ENCODE results near the gene WHRN. TPM values are rescaled to one million over a fixed set of nuclear protein-coding genes. Genes with fewer than 3 reads are reported as not detected.

Gene WHRN
- total and polyA plus RNA-seq, 2 experiments from 2014 or later = 8.3 to 8.9 TPM

- Histone ChIP-seq H4K20me1 (replicated peaks; ENCODE audit: insufficient read depth) (no peaks in the 10 kb centered on the region), H2AFZ (no peak overlapping the region), H3K79me2 (replicated peaks; ENCODE audit: insufficient read depth) (peaks cover 4% of the 10 kb centered on the region; the same call in 1 of the 2 replicates), H3K27me3 (ENCODE audit: insufficient read depth) (no peaks in the 10 kb centered on the region), H3K27ac (ENCODE audit: low read depth) (no peak overlapping the region), H3K4me2 (peak overlapping the region; percentile 75; the same call in 1 of the 2 replicates), H3K4me3 (peak overlapping the region; percentile 50; the same call in 1 of the 2 replicates), H3K4me1 (ENCODE audit: insufficient read depth) (peaks cover 52% of the 10 kb centered on the region), H3K9me2 (ENCODE audit: insufficient read depth) (0 out of 2 replicates have a peak, but pooled peaks cover 6% of the 10 kb centered on the region), H3K36me3 (ENCODE audit: insufficient read depth) (no peaks in the 10 kb centered on the region), H3F3A (replicated peaks; ENCODE audit: low read depth) (peaks cover 12% of the 10 kb centered on the region; the same call in 1 of the 2 replicates)
- peaks cover 48% of the 10 kb centered on the region for H3K4me1 Mint-ChIP-seq
- H3K4me3 Mint-ChIP-seq = peak overlapping the region; percentile 10; the same call in 1 of the 3 replicates
- ATAC-seq (no peak), DNase-seq (ENCODE audit: low spot score) (no peak)
- H3K27me3 Mint-ChIP-seq (ENCODE audit: insufficient read depth, low read depth, poor library complexity) = peaks cover 5% of the 10 kb centered on the region
- TF ChIP-seq, protein P1, sequence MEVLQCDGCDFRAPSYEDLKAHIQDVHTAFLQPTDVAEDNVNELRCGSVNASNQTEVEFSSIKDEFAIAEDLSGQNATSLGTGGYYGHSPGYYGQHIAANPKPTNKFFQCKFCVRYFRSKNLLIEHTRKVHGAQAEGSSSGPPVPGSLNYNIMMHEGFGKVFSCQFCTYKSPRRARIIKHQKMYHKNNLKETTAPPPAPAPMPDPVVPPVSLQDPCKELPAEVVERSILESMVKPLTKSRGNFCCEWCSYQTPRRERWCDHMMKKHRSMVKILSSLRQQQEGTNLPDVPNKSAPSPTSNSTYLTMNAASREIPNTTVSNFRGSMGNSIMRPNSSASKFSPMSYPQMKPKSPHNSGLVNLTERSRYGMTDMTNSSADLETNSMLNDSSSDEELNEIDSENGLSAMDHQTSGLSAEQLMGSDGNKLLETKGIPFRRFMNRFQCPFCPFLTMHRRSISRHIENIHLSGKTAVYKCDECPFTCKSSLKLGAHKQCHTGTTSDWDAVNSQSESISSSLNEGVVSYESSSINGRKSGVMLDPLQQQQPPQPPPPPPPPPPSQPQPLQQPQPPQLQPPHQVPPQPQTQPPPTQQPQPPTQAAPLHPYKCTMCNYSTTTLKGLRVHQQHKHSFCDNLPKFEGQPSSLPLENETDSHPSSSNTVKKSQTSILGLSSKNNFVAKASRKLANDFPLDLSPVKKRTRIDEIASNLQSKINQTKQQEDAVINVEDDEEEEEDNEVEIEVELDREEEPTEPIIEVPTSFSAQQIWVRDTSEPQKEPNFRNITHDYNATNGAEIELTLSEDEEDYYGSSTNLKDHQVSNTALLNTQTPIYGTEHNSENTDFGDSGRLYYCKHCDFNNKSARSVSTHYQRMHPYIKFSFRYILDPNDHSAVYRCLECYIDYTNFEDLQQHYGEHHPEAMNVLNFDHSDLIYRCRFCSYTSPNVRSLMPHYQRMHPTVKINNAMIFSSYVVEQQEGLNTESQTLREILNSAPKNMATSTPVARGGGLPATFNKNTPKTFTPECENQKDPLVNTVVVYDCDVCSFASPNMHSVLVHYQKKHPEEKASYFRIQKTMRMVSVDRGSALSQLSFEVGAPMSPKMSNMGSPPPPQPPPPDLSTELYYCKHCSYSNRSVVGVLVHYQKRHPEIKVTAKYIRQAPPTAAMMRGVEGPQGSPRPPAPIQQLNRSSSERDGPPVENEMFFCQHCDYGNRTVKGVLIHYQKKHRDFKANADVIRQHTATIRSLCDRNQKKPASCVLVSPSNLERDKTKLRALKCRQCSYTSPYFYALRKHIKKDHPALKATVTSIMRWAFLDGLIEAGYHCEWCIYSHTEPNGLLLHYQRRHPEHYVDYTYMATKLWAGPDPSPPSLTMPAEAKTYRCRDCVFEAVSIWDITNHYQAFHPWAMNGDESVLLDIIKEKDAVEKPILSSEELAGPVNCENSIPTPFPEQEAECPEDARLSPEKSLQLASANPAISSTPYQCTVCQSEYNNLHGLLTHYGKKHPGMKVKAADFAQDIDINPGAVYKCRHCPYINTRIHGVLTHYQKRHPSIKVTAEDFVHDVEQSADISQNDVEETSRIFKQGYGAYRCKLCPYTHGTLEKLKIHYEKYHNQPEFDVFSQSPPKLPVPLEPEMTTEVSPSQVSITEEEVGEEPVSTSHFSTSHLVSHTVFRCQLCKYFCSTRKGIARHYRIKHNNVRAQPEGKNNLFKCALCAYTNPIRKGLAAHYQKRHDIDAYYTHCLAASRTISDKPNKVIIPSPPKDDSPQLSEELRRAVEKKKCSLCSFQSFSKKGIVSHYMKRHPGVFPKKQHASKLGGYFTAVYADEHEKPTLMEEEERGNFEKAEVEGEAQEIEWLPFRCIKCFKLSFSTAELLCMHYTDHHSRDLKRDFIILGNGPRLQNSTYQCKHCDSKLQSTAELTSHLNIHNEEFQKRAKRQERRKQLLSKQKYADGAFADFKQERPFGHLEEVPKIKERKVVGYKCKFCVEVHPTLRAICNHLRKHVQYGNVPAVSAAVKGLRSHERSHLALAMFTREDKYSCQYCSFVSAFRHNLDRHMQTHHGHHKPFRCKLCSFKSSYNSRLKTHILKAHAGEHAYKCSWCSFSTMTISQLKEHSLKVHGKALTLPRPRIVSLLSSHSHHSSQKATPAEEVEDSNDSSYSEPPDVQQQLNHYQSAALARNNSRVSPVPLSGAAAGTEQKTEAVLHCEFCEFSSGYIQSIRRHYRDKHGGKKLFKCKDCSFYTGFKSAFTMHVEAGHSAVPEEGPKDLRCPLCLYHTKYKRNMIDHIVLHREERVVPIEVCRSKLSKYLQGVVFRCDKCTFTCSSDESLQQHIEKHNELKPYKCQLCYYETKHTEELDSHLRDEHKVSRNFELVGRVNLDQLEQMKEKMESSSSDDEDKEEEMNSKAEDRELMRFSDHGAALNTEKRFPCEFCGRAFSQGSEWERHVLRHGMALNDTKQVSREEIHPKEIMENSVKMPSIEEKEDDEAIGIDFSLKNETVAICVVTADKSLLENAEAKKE (CRISPR knock-in tag; IDR thresholded peaks at IDR 0.05) = no peak
- TF ChIP-seq CREB1 (CRISPR knock-in tag; IDR thresholded peaks at IDR 0.05; ENCODE audit: low read depth) (no peak), STAT1 (IDR thresholded peaks at IDR 0.05; ENCODE audit: unreplicated experiment) (no peak), CTCF (conservative IDR thresholded peaks at IDR 0.05; ENCODE audit: low read depth in 2 of 2) (no peak), ZNF114 (CRISPR knock-in tag; IDR thresholded peaks at IDR 0.05) (no peak), EZH2phosphoT487 (IDR thresholded peaks at IDR 0.05; ENCODE audit: unreplicated experiment) (no peak), REST (IDR thresholded peaks at IDR 0.05; ENCODE audit: unreplicated experiment) (no peak), POLR2AphosphoS5 (IDR thresholded peaks at IDR 0.05; ENCODE audit: low read depth) (no peak), ZNF331 (CRISPR knock-in tag; IDR thresholded peaks at IDR 0.05; ENCODE audit: low read depth) (no peak), NANOG (IDR thresholded peaks at IDR 0.05; ENCODE audit: borderline replicate concordance) (no peak), ETS1 (IDR thresholded peaks at IDR 0.05) (no peak), JUNB (IDR thresholded peaks at IDR 0.05; ENCODE audit: unreplicated experiment) (no peak), EZH2 (IDR thresholded peaks at IDR 0.05; ENCODE audit: low read depth, unreplicated experiment) (no peak)
- H3K36me3 Mint-ChIP-seq (ENCODE audit: low read depth) = peaks cover 50% of the 10 kb centered on the region
- H3K27ac Mint-ChIP-seq = peak overlapping the region; percentile 97
- H3K9me3 Mint-ChIP-seq = no peaks in the 10 kb centered on the region
Measured at GRCh38 chr9:114371343-114371944, 133.8 kb downstream of the WHRN start.

All from GM23338 (cell line).